ENCODE results near the gene MYZAP.

Gene MYZAP

DNA sequence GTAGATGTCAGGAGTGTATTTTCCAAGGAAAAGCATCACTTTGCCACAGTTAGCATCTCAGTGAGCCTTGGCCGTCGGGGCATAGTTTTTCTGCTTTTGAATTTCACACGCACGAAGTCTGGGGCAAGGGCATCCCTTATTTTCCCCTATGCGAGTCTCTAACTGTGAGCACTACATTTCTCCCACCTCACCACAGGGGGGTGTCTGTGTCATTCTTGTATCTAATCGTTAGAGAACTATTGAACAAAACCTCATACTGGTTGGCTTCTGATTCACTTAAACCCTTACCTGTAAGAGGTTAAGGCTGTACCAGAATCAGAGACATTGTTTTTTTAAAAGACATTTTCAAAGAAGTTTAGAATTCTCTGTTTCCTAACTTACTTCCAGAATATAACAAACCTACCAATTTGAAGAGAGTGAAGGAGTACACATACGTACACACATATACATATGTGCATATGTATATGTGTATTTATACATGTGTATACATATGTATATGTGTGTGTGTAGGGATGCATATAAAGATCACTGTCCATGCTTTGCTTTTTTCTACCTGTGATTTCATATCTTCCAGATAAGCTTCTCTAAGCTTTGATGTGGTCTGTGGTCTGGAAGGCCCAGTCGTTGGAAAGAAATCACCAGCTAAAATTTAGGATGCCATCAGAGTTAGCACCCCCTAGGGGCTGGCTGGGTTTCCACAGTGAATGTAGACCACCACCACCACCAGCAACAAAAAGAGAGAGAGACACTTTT is 49.4 kb downstream of the MYZAP start:
- Histone ChIP-seq H3K27ac (replicated peaks) (no peak overlapping the region), H3K4me3 (replicated peaks; ENCODE audit: insufficient read depth, low read length) (no peak overlapping the region), H3K27me3 (ENCODE audit: insufficient read depth, poor library complexity, severe bottlenecking) (peaks cover 2% of the 10 kb centered on the region)
- DNase-seq (ENCODE audit: low read depth in 1 of 2, low spot score in 1 of 2), result no peak
- TF ChIP-seq, protein P1, sequence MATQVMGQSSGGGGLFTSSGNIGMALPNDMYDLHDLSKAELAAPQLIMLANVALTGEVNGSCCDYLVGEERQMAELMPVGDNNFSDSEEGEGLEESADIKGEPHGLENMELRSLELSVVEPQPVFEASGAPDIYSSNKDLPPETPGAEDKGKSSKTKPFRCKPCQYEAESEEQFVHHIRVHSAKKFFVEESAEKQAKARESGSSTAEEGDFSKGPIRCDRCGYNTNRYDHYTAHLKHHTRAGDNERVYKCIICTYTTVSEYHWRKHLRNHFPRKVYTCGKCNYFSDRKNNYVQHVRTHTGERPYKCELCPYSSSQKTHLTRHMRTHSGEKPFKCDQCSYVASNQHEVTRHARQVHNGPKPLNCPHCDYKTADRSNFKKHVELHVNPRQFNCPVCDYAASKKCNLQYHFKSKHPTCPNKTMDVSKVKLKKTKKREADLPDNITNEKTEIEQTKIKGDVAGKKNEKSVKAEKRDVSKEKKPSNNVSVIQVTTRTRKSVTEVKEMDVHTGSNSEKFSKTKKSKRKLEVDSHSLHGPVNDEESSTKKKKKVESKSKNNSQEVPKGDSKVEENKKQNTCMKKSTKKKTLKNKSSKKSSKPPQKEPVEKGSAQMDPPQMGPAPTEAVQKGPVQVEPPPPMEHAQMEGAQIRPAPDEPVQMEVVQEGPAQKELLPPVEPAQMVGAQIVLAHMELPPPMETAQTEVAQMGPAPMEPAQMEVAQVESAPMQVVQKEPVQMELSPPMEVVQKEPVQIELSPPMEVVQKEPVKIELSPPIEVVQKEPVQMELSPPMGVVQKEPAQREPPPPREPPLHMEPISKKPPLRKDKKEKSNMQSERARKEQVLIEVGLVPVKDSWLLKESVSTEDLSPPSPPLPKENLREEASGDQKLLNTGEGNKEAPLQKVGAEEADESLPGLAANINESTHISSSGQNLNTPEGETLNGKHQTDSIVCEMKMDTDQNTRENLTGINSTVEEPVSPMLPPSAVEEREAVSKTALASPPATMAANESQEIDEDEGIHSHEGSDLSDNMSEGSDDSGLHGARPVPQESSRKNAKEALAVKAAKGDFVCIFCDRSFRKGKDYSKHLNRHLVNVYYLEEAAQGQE (IDR thresholded peaks at IDR 0.05; ENCODE audit: insufficient replicate concordance, low read depth), result no peak
- TF ChIP-seq SPI1 (IDR thresholded peaks at IDR 0.05; ENCODE audit: borderline replicate concordance, low read depth) (no peak), POLR2AphosphoS5 (IDR thresholded peaks at IDR 0.05; ENCODE audit: low read depth) (no peak), GABPA (IDR thresholded peaks at IDR 0.05; ENCODE audit: low read depth) (no peak)
- TF ChIP-seq, protein P2, sequence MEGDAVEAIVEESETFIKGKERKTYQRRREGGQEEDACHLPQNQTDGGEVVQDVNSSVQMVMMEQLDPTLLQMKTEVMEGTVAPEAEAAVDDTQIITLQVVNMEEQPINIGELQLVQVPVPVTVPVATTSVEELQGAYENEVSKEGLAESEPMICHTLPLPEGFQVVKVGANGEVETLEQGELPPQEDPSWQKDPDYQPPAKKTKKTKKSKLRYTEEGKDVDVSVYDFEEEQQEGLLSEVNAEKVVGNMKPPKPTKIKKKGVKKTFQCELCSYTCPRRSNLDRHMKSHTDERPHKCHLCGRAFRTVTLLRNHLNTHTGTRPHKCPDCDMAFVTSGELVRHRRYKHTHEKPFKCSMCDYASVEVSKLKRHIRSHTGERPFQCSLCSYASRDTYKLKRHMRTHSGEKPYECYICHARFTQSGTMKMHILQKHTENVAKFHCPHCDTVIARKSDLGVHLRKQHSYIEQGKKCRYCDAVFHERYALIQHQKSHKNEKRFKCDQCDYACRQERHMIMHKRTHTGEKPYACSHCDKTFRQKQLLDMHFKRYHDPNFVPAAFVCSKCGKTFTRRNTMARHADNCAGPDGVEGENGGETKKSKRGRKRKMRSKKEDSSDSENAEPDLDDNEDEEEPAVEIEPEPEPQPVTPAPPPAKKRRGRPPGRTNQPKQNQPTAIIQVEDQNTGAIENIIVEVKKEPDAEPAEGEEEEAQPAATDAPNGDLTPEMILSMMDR (IDR thresholded peaks at IDR 0.05; ENCODE audit: insufficient read depth, low read length), result no peak

DNA sequence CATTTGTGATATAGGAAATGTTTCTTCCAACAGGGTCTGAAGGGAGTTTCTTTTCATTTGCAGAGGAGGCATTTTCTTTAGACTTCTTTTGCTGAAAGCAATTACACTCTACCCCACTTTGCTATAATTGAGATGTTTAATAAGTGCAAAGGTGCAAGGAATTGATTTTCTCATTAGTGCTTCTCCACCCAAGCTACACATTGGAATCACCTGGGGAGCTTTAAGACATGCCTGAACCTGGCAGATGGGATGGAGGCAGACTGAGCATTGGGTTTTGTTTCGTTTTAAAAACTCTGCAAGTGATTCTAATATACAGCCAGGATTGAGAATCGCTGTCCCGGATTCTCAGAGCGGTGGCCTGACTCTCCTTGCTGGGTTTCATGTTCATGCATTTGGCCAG is 52.1 kb downstream of the MYZAP start:
- peaks cover 2% of the 10 kb centered on the region for H3K27me3 ChIP-seq (ENCODE audit: insufficient read depth, poor library complexity, severe bottlenecking)
- no peak for DNase-seq (ENCODE audit: low read depth in 1 of 2, low spot score in 1 of 2)
- TF ChIP-seq POLR2AphosphoS5 (IDR thresholded peaks at IDR 0.05; ENCODE audit: low read depth), result no peak
- TF ChIP-seq, protein P2 (IDR thresholded peaks at IDR 0.05; ENCODE audit: insufficient read depth, low read length), result no peak
- no peak for TF ChIP-seq GABPA (IDR thresholded peaks at IDR 0.05; ENCODE audit: low read depth)
- TF ChIP-seq, protein P1 (IDR thresholded peaks at IDR 0.05; ENCODE audit: insufficient replicate concordance, low read depth), result no peak
- no peak for TF ChIP-seq SPI1 (IDR thresholded peaks at IDR 0.05; ENCODE audit: borderline replicate concordance, low read depth)
- no peak overlapping the region for H3K27ac ChIP-seq (replicated peaks)
- no peak overlapping the region for H3K4me3 ChIP-seq (replicated peaks; ENCODE audit: insufficient read depth, low read length)

DNA sequence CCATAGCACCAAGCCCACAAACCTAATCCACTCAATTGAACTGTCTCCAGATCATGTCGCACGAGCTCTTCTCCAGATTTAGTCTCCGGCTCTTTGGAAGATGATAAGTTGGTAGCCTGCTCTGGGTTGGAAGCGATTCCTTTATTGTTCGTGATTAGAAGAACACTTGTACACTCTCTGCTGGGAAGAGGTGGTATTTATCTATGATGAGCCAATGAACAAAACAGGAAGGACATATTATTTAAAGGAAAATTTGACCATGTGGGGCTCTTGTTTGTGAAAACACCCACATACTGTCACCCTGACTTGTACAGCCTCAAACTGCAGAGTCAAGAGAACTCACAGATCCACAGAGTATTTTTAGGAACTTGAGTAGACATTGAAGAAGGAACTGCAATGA is 54.4 kb downstream of the MYZAP start:
- Histone ChIP-seq H3K27me3 (ENCODE audit: insufficient read depth, poor library complexity, severe bottlenecking) (peaks cover 2% of the 10 kb centered on the region), H3K27ac (replicated peaks) (no peak overlapping the region), H3K4me3 (replicated peaks; ENCODE audit: insufficient read depth, low read length) (no peak overlapping the region)
- TF ChIP-seq, protein P2 (IDR thresholded peaks at IDR 0.05; ENCODE audit: insufficient read depth, low read length), result no peak
- TF ChIP-seq GABPA (IDR thresholded peaks at IDR 0.05; ENCODE audit: low read depth) (no peak), SPI1 (IDR thresholded peaks at IDR 0.05; ENCODE audit: borderline replicate concordance, low read depth) (no peak), POLR2AphosphoS5 (IDR thresholded peaks at IDR 0.05; ENCODE audit: low read depth) (no peak)
- TF ChIP-seq, protein P1 (IDR thresholded peaks at IDR 0.05; ENCODE audit: insufficient replicate concordance, low read depth), result no peak
- DNase-seq (ENCODE audit: low read depth in 1 of 2, low spot score in 1 of 2), result no peak

Data from HL-60 (cell line).